B cell (primary cell): ENCODE measurements around the gene MUC6. TPM values are rescaled to one million over a fixed set of nuclear protein-coding genes. Genes with fewer than 3 reads are reported as not detected.

Experiments
- ATAC-seq: fragments of 200-7000 bp; cut with Tn5 transposase; one replicate; pipeline ENCODE4 v1.10.0; 2021; ENCODE audit warnings: low read depth, mild to moderate bottlenecking, moderate number of reproducible peaks, moderate library complexity
- CTCF ChIA-PET: fragments of 350-600 bp; sonication (Branson Sonifier 250); formaldehyde crosslinking; loops from one replicate; lab custom pipeline; 2021; ENCODE audit warnings: antibody characterized with exemption, inconsistent platforms; lab: Charles Lee
- POLR2A ChIA-PET: fragments of 350-600 bp; sonication (Branson Sonifier 250); formaldehyde crosslinking; loops from one replicate; lab custom pipeline; 2021; ENCODE audit warnings: antibody characterized with exemption; lab: Charles Lee
- DNase-seq: peaks from one replicate; pipeline ENCODE4 v3.0.0; 2013
- H2AFZ ChIP-seq: 2 replicates; pipeline ENCODE4 v1.6.1; 2012; ENCODE audit warnings: mild to moderate bottlenecking, low read depth, low read length; ENCODE audit not compliant: insufficient read depth, poor library complexity, severe bottlenecking
- H3K27ac ChIP-seq, 2 donors: 1 replicate in 1 of 2; 2 replicates in 1 of 2; pipeline ENCODE4 v1.5.1; 2012 to 2013; ENCODE audit warnings: low read length in 2 of 2, mild to moderate bottlenecking in 2 of 2, moderate library complexity in 1 of 2
- H3K27me3 ChIP-seq, 4 experiments: fragments of 200-600 bp in 1 of 4; sonication (generic) in 1 of 4; replicated peaks in 1 of 4; 1 replicate in 2 of 4; 2 replicates in 2 of 4; pipeline versions ENCODE4 v1.6.1 to v1.7.0; 2013 to 2016; ENCODE audit warnings: low read length in 3 of 4, mild to moderate bottlenecking in 2 of 4, mixed read lengths in 1 of 4, moderate library complexity in 1 of 4; ENCODE audit not compliant: insufficient read depth in 4 of 4, control insufficient read depth in 3 of 4; ENCODE audit errors: control extremely low read depth in 1 of 4
- H3K36me3 ChIP-seq, 2 experiments: replicated peaks in 1 of 2; 1 replicate in 1 of 2; 2 replicates in 1 of 2; pipeline versions ENCODE4 v1.6.1 to v1.7.1; 2013; ENCODE audit warnings: low read length in 1 of 2; ENCODE audit not compliant: insufficient read depth in 2 of 2, control insufficient read depth in 1 of 2; ENCODE audit errors: control extremely low read depth in 1 of 2, extremely low read depth in 1 of 2
- H3K4me1 ChIP-seq, 2 donors: fragments of 200-600 bp in 1 of 2; sonication (generic) in 1 of 2; 1 replicate in 1 of 2; 2 replicates in 1 of 2; pipeline versions ENCODE4 v1.5.1 to v1.6.1; 2013 to 2017; ENCODE audit warnings: low read length in 2 of 2; ENCODE audit not compliant: control insufficient read depth in 2 of 2, insufficient read depth in 2 of 2
- H3K4me2 ChIP-seq: replicated peaks from 2 replicates; pipeline ENCODE3; 2012; ENCODE audit warnings: mild to moderate bottlenecking, low read depth, low read length; ENCODE audit not compliant: poor library complexity, severe bottlenecking
- H3K4me3 ChIP-seq, 5 experiments: fragments of 200-600 bp in 1 of 5; sonication (generic) in 1 of 5; 1 replicate in 3 of 5; 2 replicates in 2 of 5; pipeline versions ENCODE4 v1.5.1 to v1.7.0; 2011 to 2016; ENCODE audit warnings: low read length in 4 of 5, mild to moderate bottlenecking in 4 of 5, low read depth in 2 of 5, control low read depth in 1 of 5, moderate library complexity in 1 of 5; ENCODE audit not compliant: insufficient read depth in 1 of 5; ENCODE audit errors: control extremely low read depth in 1 of 5, extremely low read depth in 1 of 5
- H3K79me2 ChIP-seq: fragments of 200-600 bp; sonication (generic); one replicate; pipeline ENCODE4 v1.6.0; 2016; ENCODE audit warnings: low read length; ENCODE audit not compliant: control insufficient read depth, insufficient read depth
- H3K9ac ChIP-seq: fragments of 200-600 bp; sonication (generic); 2 replicates; pipeline ENCODE4 v1.6.1; 2017; ENCODE audit warnings: mild to moderate bottlenecking, low read length, moderate library complexity
- H3K9me3 ChIP-seq, 3 donors: one replicate each; pipeline versions ENCODE4 v1.6.1 to v1.7.1; 2013; ENCODE audit warnings: low read length in 2 of 3; ENCODE audit not compliant: control insufficient read depth in 2 of 3, insufficient read depth in 1 of 3; ENCODE audit errors: control extremely low read depth in 1 of 3
- H4K20me1 ChIP-seq: 2 replicates; pipeline ENCODE4 v1.6.0; 2012; ENCODE audit warnings: mild to moderate bottlenecking, low read length; ENCODE audit not compliant: insufficient read depth, control insufficient read depth, poor library complexity, severe bottlenecking
- H3K27ac Mint-ChIP-seq: one replicate; pipeline ENCODE4 v1.8.0; 2021; ENCODE audit warnings: mixed read lengths
- H3K27me3 Mint-ChIP-seq: one replicate; pipeline ENCODE4 v1.8.0; 2021; ENCODE audit warnings: mixed read lengths
- H3K4me1 Mint-ChIP-seq: one replicate; pipeline ENCODE4 v1.8.0; 2021; ENCODE audit warnings: mixed read lengths
- H3K4me3 Mint-ChIP-seq: one replicate; pipeline ENCODE4 v1.8.0; 2021; ENCODE audit warnings: mixed read lengths
- H3K9me3 Mint-ChIP-seq: one replicate; pipeline ENCODE4 v1.8.0; 2022; ENCODE audit warnings: mixed read lengths; ENCODE audit not compliant: insufficient read depth
- EZH2 ChIP-seq: IDR thresholded peaks from 2 replicates; pipeline ENCODE4 v1.6.1; 2012; ENCODE audit warnings: borderline replicate concordance, low read depth, mild to moderate bottlenecking, moderate library complexity, low read length; ENCODE audit not compliant: insufficient read depth, poor library complexity, severe bottlenecking
- WGBS: methylation state at CpG from one replicate; pipeline ENCODE4 v1.1.5; 2013; ENCODE audit warnings: missing lambda C conversion rate; ENCODE audit not compliant: insufficient coverage; 5-methylcytosine and 5-hydroxymethylcytosine counted together
- intact Hi-C: fragments of 100-400 bp; cut with micrococcal nuclease; formaldehyde crosslinking; loops from one replicate; pipeline ENCODE4 v1.10.0; 2022
- polyA plus RNA-seq: library from polyadenylated mRNA; depleted of rRNA; stranded (reverse); fragments of >200 nt; gene quantifications from 2 replicates; pipeline ENCODE4 v1.2.3, GENCODE V29; 2012
- total RNA-seq, 2 donors: library from RNA; stranded (reverse); fragments of 120-200 nt in 1 of 2; gene quantifications; 1 replicate in 1 of 2; 2 replicates in 1 of 2; pipeline versions ENCODE4 v1.2.3 to v1.2.4, GENCODE V29; 2013 to 2022
- TF ChIP-seq, protein P1 (sequence below): fragments of 200-600 bp; IDR thresholded peaks from one replicate; pipeline ENCODE4 v1.8.0; 2022; ENCODE audit warnings: antibody characterized with exemption, mild to moderate bottlenecking

Gene MUC6
- total and polyA plus RNA-seq, 2 donors (not counting 1 experiment from before 2014, with no cell fraction given): not detected

- H3K9ac ChIP-seq: no peak overlapping the region
- H3K36me3 ChIP-seq: no peaks in the 10 kb centered on the region
- no peaks in the 10 kb centered on the region for H3K9me3 Mint-ChIP-seq
- no peak overlapping the region for H3K4me3 ChIP-seq
- H4K20me1 ChIP-seq: no peaks in the 10 kb centered on the region
- ChIA-PET POLR2A (no interaction called here), CTCF (interaction anchor here (3.4 kb wide), 1 partner anchor 201 kb away, joined by 26 read pairs; no protein-coding TSS in a partner anchor)
- peaks cover 0 to 23% (median 3%) of the 10 kb centered on the region in 4 experiments for H3K27me3 ChIP-seq
- DNase-seq (no peak), ATAC-seq (no peak)
- no peak overlapping the region for H3K27ac ChIP-seq
- intact Hi-C loops: no loop called here
- no peak overlapping the region for H3K4me3 Mint-ChIP-seq
- WGBS: 100% methylated on average over 3 of the region's 6 CpGs
- H2AFZ ChIP-seq: no peak overlapping the region
- no peaks in the 10 kb centered on the region for H3K79me2 ChIP-seq
- TF ChIP-seq EZH2: no peak
- TF ChIP-seq, protein P1, sequence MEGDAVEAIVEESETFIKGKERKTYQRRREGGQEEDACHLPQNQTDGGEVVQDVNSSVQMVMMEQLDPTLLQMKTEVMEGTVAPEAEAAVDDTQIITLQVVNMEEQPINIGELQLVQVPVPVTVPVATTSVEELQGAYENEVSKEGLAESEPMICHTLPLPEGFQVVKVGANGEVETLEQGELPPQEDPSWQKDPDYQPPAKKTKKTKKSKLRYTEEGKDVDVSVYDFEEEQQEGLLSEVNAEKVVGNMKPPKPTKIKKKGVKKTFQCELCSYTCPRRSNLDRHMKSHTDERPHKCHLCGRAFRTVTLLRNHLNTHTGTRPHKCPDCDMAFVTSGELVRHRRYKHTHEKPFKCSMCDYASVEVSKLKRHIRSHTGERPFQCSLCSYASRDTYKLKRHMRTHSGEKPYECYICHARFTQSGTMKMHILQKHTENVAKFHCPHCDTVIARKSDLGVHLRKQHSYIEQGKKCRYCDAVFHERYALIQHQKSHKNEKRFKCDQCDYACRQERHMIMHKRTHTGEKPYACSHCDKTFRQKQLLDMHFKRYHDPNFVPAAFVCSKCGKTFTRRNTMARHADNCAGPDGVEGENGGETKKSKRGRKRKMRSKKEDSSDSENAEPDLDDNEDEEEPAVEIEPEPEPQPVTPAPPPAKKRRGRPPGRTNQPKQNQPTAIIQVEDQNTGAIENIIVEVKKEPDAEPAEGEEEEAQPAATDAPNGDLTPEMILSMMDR: no peak
- no peaks in the 10 kb centered on the region for H3K9me3 ChIP-seq
- H3K27me3 Mint-ChIP-seq: peaks cover 13% of the 10 kb centered on the region
- H3K27ac Mint-ChIP-seq: no peak overlapping the region
- H3K4me1 ChIP-seq: peaks cover 4 to 6% of the 10 kb centered on the region in 2 donors
- H3K4me1 Mint-ChIP-seq: peaks cover 3% of the 10 kb centered on the region
- no peak overlapping the region for H3K4me2 ChIP-seq
These were observed 12.5 kb upstream of the MUC6 start for GRCh38 chr11:1049071-1049405.

GRCh38 chr11:1048375-1049070, 12.0 kb upstream of the MUC6 start:
- Mint-ChIP-seq H3K4me1 (peaks cover 3% of the 10 kb centered on the region), H3K4me3 (no peak overlapping the region), H3K9me3 (no peaks in the 10 kb centered on the region), H3K27me3 (peaks cover 15% of the 10 kb centered on the region), H3K27ac (no peak overlapping the region)
- no peak overlapping the region for H3K4me3 ChIP-seq
- no peak overlapping the region for H2AFZ ChIP-seq
- no peaks in the 10 kb centered on the region for H4K20me1 ChIP-seq
- H3K9me3 ChIP-seq: no peaks in the 10 kb centered on the region
- no peak overlapping the region for H3K4me2 ChIP-seq
- ATAC-seq: no peak
- H3K36me3 ChIP-seq: no peaks in the 10 kb centered on the region
- CTCF ChIA-PET: no interaction called here
- peaks cover 0 to 23% (median 3%) of the 10 kb centered on the region in 4 experiments for H3K27me3 ChIP-seq
- no peaks in the 10 kb centered on the region for H3K79me2 ChIP-seq
- no peak overlapping the region for H3K27ac ChIP-seq
- TF ChIP-seq, protein P1: no peak
- no peak for TF ChIP-seq EZH2
- DNase-seq: no peak
- WGBS: 85% methylated on average over 24 of the region's 25 CpGs
- POLR2A ChIA-PET: no interaction called here
- intact Hi-C loops: no loop called here
- peaks cover 4 to 6% of the 10 kb centered on the region in 2 donors for H3K4me1 ChIP-seq
- no peak overlapping the region for H3K9ac ChIP-seq
